Measurements from ENCODE around the gene S100A11.

GRCh38 chr1:152001631-152002584, 34.9 kb downstream of the S100A11 start:
- TF ChIP-seq CTCF (IDR thresholded peaks at IDR 0.05): peak; percentile 86 to 96 (median 91)
- TF ChIP-seq EP300 (IDR thresholded peaks at IDR 0.05): no peak
- TF ChIP-seq POLR2AphosphoS5 (IDR thresholded peaks at IDR 0.05): no peak
- no peak for TF ChIP-seq POLR2A (IDR thresholded peaks at IDR 0.05)
